ENCODE data around the gene C10orf62.
"Not testable (repeated sequence)": the region's sequence is repeated elsewhere in the genome, so short reads cannot be mapped to it uniquely, and the experiment has no call there.

The C10orf62 gene, protein sequence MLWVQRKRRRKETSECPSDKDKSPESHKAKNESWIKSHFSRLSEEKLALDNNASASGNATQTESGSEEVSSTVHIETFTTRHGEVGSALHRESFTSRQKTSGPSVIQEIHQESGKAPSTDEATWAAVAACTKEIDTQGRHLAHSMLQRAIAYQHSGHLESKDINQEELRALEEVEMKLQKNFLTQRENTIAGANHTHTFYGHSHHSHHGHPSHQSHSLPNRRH
- total RNA-seq = 0 reads per million in 4 donors

DNA sequence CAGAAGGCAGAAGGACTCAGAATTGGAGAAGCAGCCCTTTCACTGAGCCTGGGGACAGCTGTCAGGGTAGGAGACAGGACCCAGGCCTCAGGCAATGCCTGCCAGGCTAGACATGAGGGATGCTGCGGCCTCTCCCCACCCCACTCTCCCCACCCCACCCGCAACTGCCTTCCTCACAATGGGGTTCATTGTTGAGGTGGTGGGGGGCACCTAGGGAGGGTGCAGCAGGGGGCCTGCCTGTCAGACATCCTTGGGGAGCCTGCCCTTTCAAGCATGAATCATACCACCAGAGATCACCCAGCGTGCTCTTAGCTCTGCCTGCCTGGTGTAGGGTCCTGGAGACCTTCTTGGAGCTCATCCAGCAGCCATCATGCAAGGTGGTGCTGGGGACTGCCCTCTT, at the start of gene C10orf62:
Gene C10orf62 (plus strand): TSS at position 243 of the 400 bp plus-strand sequence. CDS start 177 bp downstream, outside the sequence.
- no peak for DNase-seq

DNA sequence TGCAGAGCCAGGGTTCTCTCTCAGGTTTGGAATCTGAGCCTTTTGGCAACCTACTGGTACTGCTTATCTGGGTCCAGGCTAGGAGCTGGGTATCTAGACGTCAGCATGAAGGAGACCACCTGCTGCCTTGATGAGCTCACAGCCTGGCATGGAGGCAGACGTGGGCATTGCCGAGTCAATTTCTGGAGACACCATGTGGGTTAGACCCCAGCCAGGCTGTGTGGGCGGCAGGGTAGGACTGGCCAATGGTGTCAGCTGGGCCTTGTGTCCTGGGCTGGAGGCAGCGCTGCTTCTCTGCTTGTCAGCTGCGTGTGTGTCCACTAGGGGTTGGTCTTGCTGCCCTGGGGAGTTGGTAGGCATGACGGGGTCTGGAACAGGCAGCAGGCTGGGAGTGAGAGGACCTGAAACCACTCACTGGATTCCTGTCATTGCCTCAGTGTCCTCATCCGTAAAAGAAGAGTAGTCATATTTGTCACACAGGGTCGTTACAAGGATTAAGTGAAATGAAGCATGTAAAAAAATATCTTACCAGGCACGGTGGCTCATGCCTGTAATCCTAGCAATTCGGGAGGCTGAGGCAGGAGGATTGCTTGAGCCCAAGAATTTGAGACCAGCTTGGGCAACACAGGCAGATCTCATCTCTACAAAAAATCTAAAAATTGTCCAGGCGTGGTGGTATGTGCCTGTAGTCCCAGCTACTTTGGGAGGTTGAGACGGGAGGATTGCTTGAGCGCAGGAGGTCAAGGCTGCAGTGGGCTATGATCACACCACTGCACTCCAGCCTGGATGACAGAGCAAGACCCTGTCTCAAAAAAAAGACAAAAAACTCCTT, 48.6 kb upstream of the C10orf62 start:
- DNase-seq = no peak

DNA sequence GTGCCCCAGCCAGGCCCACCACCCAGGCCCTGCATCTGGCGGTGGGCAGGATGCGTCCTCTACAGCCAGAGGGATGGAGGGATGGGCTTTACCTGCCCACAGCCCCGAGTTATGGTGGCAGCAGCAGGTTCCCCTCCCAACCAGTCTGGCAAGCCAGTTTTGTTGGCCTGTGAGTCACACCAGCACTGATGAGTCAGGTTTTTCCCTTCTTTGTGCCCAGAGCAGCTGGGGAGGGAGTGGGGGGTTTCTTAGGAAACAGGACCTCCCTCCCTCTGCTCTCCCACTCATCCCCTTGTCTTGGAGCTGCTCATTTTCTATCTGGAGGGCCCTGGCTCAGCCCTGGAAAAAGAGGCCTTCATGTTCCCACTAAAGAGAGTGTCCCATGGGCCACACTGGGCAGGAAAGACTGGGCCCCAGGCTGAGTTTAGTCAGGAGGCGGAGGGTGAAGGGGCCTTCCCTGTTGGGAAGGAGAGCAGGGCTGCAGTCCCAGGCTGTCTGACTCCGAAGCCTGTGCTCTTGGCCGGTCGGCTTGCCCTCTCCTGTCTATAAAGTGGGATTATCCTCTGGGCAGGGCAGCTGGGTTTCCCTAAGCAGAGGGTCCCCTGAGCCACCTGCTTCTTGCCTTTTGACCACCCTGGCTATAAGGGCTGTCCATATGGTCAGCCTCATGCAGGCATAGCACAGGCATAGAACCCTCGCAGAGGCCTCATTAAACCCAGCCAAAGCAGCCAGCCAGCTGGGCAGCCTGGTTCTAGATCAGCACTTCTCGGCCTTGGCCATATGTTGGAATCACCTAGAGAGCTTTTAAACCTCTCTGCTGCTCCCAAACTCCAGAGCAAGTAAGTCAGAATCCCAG, 47.1 kb upstream of the C10orf62 start:
- DNase-seq = no peak

DNA sequence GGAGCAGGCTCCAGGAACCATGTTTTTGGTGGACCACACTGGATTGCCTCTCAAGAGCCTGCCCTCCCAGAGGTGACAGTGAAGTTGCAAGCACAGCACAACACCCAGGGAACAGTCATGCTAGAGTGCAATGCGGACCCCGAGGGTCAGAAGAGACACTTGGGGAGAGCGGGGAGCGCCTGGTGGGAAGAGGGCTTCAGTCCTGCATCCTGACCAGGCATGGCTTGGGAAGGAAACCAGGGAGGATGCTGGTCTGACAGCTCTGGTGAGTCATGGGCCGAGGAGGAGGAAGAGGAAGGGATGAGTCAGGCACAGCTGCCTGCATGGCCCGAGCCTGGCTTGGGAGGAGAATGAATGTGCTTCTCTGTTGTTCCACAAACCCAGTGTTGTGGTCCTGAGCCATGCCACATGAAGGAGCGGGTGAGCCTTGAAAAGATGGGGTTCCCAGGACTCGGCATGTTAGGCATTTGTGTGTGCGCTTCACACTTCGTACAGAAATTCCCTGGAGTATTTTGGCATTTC, 46.4 kb upstream of the C10orf62 start:
- peak in 1 of 5 donors; percentile 44 for DNase-seq

DNA sequence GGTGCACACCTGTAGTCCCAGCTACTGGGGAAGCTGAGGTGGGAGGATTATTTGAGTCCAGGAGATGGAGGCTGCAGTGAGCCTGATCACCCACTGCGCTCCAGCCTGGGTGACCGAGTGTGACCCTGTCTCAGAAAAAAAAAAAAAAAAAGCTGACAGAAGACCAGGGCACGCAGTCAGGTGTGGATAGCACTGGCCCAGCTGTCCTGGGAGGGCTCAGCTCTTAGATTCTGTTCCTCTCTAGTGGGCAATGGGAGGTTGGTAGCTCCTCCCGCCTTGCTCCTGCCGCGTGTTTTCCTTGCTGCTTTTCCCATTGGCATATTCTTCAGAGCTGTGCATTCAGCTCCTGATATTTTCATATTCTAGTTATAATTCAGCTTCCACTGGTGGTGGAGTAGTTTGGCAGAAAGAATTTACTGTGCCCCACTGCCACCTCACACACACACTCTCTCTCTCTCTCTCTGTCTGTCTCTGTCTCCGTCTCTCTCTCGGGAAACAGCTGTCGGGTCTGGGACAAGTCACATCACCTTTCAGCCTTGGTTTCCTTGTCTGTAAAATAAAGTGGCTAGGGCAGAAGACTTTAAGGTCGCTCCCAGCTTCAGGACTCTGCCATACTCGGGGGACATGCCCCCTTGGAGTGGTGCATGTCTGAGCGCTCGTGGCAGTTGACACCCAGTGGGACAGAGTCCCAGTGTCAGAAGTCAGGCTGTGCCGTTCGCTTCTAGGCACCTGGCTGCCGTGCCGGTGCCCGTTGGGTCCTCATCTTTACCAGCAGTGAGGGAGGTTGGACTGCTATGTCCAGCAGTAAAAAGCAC, 42.9 kb upstream of the C10orf62 start:
- DNase-seq = no peak

DNA sequence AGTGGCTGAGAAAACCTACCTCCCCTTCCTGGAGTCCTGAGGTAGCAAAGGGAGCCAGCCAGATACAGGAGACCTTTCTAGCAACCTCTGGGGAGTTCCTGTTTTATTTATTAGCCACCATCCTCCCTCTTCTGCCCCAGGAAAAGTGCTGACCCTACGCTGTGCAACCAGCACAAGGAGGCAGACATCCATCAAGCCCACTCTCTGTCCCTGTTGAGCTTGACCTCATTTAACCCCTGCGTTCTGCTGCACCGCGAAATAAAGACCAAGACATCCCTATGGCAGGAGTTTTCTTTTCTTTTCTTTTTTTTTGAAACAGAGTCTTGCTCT, 42.3 kb upstream of the C10orf62 start:
- no peak for DNase-seq

DNA sequence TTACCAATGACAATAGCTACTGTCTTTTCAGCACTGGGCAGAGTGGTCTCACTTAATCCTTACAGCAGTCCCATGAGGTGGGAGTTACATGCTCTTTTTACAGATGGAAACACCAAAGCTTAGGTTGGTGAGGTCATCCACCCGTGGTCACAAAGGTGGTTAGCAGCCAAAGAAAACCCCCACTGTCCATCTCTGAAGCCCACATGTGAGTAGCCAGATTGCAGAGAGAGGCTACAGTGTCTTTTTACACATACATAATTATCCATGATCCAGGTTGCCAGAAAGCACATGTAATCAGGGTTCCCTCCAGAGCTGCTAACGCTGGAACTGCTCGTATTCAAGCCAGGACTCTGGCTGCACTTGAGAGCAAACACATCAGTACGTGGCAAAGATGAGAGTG, 41.6 kb upstream of the C10orf62 start:
- DNase-seq = no peak

DNA sequence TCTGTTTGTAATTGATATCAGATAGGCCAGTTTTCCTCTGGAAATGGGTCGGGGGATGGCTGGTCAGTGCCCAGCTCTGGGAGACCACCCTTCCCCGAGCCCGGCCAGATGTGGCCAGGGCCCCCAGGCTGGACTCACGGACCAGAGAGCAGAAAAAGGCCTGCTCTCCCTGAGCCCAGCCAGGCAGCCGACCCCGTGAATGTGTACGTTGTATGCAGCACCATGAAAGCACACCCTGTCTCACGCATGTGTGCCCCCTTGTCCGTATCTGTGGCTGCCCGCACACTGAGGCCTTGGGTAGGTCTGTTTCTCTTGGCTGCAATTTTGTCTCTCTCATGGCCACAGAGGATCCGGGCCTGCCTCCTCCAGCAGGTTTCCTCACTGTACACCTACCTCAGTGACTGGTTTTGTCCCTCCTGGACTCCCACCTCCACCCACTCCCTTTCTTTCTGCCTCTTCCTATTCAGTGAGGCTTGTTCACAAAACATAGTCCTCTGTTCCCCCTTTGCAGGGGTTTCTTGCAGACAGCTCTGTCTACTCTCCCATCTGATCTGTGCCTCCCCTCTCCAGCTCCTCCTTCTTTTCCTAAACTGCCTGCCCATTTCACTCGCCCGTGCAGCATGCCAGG, 40.6 kb upstream of the C10orf62 start:
- no peak for DNase-seq

DNA sequence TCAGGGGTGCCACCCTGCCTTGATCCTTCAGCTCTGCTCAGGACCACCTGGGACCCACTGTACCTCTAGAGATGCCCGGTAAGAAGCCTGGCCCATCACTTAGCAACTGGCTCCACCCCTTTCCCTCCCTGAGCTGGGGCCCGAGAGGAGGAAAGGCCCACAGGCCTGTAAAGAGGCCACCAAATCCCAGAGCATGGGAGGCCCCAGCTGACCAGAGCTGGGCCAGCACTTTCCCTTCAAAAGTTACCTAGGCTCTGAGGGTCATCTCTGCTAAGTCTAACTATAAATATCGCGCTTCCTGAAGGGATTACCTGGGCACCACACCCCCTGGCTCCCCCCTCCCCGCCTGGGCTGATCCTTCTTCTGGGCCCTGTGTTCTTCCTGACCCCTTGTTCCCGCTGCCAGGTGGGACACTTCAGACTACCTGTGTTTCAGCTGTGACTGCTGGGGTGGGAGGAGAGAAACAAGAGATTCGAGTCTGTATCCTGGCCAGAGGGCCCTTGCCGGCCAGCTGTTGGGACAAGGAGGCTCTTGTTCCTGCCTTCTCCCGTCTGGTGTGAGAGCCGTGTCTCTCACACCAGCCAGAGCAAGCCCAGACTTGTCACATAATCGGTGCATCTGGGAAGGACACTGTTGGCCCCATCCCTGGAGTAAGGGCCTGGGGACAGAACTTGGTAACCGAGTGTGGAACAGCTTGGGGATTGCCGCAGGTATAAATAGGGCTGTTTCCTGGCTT, 39.8 kb upstream of the C10orf62 start:
- DNase-seq = no peak

DNA sequence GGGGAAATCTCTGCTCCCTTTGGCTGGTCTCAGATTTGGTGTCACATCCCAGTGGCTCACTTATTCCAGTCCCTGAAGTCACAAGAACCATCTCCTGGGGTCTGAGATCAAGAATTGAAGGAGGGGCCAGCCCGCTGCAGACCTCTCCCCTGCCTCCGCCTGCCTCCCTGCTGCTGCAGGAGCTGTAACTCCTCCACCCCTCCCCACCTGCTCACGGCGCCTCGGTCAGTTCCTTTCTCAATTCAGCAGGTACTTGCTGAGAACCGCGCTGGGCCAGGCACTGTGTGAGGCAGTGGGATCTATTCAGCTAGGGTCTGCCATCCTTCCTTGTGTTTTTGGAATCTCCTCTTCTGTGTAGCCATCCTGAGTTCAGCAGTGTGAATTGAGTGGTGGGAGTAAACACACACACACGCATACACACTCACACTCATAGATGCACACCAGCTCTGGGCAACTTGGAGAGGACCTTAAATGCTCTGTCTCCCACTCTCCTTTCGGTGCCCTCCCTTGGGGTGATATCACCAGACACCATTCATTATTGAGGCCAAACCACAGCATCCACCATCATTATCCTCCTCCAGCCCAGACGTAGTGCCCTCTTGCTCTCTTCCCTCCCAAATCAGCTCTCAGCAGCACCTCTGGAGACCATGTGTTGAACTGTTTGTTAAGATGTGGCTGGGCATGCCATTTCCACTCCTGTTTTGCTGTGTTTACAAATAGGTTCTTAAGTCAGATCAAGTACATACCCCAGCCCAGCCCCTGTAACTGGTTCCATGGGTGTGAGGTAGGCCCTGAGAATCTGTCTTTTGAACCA, 39.0 kb upstream of the C10orf62 start:
- DNase-seq = no peak

DNA sequence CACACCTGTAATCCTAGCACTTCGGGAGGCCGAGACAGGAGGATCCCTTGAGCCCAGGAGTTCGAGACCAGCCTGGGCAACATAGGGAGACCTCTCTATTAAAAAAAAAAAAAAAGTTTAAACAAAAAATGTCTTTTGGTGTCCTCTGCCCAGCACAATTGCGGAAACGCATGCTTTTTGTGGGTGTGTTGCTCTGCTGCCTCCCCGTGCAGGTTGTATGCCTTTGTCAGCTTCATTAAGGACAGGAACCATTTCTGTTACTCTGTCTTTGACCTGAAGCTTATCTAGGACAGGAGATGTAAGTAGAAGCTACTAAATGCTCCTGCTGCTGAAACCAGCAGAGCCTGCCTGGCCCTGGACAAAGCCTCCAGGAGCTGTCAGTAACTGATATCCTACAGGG, 38.2 kb upstream of the C10orf62 start:
- DNase-seq = no peak

DNA sequence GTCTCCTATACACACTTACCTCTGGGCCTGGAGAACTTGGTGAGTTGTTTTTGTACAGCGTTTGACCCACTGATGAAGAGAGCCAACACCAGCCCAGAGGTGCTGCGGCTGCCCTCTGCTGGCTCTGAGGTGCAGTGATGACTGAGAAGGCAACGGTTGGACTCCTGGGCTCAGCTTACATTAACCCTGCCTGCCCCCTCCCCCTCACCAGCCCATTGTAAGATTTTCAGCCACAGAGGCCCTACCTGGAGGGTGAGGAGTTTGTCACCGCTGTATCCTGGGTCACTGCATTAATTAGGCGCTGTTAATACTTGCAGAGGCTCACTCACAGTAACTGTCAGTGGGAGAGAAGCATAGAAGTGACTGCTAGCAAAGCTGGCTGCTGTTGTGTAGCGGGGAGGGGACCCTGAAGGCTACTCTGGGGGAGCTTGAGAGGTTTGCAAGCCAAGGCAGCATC, 35.9 kb upstream of the C10orf62 start:
- peak in 4 of 5 donors; percentile 24 to 58 (median 30) for DNase-seq

DNA sequence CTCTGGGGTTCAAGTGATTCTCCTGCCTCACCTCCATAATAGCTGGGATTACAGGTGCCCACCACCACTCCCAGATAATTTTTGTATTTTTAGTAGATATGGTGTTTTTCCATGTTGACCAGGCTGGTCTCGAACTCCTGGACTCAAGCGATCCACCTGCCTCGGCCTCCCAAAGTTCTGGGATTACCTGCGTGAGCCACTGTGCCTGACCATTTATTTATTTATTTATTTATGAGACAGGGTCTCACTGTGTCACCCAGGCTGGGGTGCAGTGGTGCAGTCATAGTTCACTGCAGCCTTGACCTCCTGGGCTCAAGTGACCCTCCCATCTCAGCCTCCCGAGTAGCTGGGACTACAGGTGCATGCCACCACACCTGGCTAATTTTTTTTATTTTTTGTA, 35.2 kb upstream of the C10orf62 start:
- DNase-seq = not testable (repeated sequence)

DNA sequence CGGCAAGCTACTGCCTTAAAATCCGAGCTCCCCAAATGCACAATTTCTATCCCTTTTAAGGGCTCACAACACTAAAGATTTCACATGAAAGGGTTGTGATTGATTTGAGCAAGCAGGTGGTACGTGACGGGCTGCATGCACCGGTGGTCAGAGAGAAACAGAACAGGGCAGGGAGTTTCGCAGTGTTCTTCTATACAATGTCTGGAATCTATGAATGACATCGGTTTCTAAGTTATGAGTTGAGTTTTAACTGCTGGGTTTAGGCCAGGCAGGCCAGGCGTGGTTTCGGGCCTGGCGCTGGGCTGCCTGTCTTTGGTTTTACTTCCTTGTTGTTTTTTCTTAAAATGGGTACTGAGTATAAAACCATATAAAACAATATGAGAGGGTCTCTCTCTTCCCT, 34.0 kb upstream of the C10orf62 start:
- DNase-seq = not testable (repeated sequence)

DNA sequence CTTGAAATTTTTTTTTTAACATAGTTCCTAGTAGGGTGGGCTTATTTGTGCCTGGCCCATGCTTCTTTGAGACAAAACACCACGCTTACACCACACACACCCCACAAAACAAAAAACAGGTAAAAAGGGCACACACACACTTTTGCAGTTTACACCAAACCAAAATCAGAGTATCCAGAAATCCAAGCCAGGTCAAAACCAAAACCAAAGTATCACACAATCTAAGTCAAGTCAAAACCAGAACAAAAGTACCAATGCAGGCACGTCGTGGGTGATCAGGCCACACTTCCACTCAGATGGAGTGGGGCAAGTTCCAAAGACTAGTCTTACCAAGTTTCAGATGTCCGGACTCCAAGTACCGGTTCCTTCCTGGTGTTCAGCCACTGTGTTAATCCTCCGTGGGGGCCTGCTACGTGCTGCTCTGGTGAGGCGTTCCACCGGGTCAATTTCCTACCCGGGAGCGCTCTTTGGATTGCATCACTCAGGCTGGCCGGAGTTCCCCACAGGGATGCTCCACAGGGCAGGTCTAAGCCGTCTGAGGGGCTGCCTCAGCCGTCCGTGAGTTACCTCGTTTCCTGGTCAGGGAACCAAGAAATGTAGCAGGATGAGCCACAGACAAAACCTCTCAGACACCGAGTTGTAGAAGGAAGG, 28.7 kb upstream of the C10orf62 start:
- DNase-seq = not testable (repeated sequence)

DNA sequence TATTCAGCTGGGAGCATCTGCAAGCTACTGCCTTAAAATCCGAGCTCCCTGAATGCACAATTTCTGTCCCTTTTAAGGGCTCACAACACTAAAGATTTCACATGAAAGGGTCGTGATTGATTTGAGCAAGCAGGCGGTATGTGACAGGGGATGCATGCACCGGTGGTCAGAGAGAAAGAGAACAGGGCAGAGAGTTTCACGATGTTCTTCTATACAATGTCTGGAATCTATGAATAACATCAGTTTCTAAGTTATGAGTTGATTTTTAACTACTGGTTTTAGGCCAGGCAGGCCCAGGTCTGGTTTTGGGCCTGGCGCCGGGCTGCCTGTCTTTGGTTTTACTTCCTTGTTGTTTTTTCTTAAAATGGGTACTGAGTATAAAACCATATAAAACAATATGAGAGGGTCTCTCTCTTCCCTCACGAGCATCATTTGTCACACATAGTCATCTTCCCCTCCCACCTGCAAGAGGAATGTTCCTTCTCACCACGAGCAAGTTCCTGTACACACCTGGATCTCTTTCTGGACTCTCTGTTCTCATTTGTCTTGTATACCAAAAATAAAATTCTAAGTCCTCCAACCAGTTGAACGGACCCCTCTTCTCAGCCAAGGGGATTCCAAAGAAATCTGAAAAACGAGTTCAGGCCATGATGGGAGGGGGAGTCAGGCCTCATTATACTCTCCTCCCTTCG, 28.0 kb upstream of the C10orf62 start:
- DNase-seq = not testable (repeated sequence)

DNA sequence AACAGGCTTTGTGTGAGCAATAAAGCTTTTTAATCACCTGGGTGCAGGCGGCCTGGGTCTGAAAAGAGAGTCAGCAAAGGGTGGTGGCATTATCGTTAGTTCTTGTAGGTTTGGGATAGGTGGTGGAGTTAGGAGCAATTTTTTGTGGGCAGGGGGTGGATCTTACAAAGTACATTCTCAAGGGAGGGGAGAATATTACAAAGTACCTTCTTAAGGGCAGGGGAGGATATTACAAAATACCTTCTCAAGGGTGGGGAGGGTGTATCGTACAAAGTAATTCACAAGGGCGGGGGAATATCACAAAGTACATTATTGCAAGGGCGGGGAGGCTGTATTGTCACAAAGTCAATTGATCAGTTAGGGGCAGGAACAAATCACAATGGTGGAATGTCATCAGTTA, 27.2 kb upstream of the C10orf62 start:
- not testable (repeated sequence) for DNase-seq

DNA sequence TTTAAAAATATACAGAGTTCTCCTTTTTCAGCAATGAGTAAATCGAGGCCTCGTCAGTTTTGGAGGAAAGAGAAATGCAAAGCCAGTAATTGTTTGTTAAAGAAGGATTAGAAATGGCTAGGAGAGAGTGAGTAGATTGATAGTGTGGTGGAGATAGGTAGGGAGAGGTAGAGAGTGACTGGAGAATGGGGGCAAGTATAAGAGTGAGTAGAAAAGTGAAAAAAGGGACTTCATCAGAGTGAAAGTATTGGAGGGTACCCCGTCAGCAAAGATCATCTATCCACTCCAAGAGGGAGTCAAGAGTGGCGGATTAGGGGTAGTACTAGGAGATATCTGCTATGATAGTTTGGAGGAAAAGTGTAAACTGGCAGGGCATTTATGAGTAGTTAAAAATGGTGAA, 26.2 kb upstream of the C10orf62 start:
- no peak for DNase-seq

DNA sequence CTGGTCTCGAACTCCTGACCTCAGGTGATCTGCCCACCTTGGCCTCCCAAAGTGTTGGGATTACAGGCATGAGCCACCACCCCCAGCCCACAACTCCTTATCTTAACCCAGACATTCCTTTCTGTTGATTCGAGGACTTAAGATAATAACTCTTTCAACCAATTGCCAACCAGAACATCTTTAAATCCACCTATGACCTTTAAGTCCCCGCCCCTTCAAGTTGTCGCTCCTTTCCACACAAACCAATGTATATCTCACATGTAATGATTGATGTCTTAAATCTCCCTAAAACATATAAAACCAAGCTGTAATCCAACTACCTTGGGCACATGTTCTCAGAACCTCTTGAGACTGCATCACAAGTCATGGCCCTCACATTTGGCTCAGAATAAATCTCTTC, 24.7 kb upstream of the C10orf62 start:
- no peak for DNase-seq
